Nephron progenitor cell (in vitro differentiated cells): ENCODE measurements around the gene NFIA.
A peak's percentile ranks its signal among the peaks of the same experiment; 100 is the strongest.

Source experiments
- DNase-seq: peaks from one replicate; pipeline ENCODE4 v3.0.0; 2021
- H3K27ac Mint-ChIP-seq: 2 replicates; pipeline ENCODE4 v1.8.0; 2021; ENCODE audit warnings: mild to moderate bottlenecking, moderate library complexity, mixed read lengths
- H3K27me3 Mint-ChIP-seq: 2 replicates; pipeline ENCODE4 v1.8.0; 2021; ENCODE audit warnings: mild to moderate bottlenecking, low read depth, mixed read lengths; ENCODE audit not compliant: poor library complexity
- H3K36me3 Mint-ChIP-seq: 2 replicates; pipeline ENCODE4 v1.8.0; 2021; ENCODE audit warnings: low read depth, mixed read lengths
- H3K4me1 Mint-ChIP-seq: 2 replicates; pipeline ENCODE4 v1.8.0; 2021; ENCODE audit warnings: mixed read lengths
- H3K4me3 Mint-ChIP-seq: 2 replicates; pipeline ENCODE4 v1.8.0; 2021; ENCODE audit warnings: mild to moderate bottlenecking, moderate library complexity, mixed read lengths
- H3K9me3 Mint-ChIP-seq: 2 replicates; pipeline ENCODE4 v1.8.0; 2021; ENCODE audit warnings: mild to moderate bottlenecking, moderate library complexity, mixed read lengths
- CTCF ChIP-seq: fragments of 200-600 bp; sonication (generic); IDR thresholded peaks from 2 replicates; pipeline ENCODE4 v1.5.0; 2021; ENCODE audit warnings: antibody characterized with exemption

NFIA gene

GRCh38 chr1:61487801-61488200 lies 405.4 kb downstream of the NFIA start:
- Mint-ChIP-seq H3K27ac (no peak overlapping the region), H3K4me1 (no peaks in the 10 kb centered on the region), H3K27me3 (peaks cover 8% of the 10 kb centered on the region), H3K9me3 (no peaks in the 10 kb centered on the region), H3K4me3 (no peak overlapping the region), H3K36me3 (no peaks in the 10 kb centered on the region)
- TF ChIP-seq CTCF, result no peak
- no peak for DNase-seq

- no peak for DNase-seq
- no peak for TF ChIP-seq CTCF
Measured at GRCh38 chr1:61490924-61491323, 408.6 kb downstream of the NFIA start.

DNA sequence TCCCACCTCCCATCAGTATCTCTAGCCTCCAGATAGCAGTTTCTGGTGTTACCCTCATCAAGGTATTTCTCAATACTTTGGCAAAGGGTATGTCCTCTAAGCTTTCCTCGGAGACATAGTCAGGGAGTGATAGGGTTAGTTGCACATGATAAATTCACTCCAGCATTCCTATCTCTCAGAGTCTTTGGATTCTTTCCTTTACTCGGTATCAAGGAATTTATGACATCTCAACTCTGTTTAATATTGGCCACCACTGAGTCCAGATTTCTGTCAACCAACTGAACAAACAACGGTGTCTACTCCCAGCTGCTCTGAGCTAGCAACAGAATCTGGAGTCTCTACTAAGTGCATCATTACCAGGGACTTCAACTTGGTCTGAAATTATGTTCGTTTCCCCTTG lies 409.1 kb downstream of the NFIA start:
- Mint-ChIP-seq H3K27me3 (peaks cover 3% of the 10 kb centered on the region), H3K4me3 (no peak overlapping the region), H3K27ac (no peak overlapping the region), H3K36me3 (no peaks in the 10 kb centered on the region), H3K9me3 (no peaks in the 10 kb centered on the region), H3K4me1 (peaks cover 8% of the 10 kb centered on the region)
- no peak for TF ChIP-seq CTCF
- DNase-seq, result no peak

More at GRCh38 chr1:61490924-61491323, 408.6 kb downstream of the NFIA start:
- Mint-ChIP-seq H3K27ac (no peak overlapping the region), H3K4me1 (peaks cover 8% of the 10 kb centered on the region), H3K9me3 (no peaks in the 10 kb centered on the region), H3K4me3 (no peak overlapping the region), H3K36me3 (no peaks in the 10 kb centered on the region), H3K27me3 (peaks cover 3% of the 10 kb centered on the region)

DNA sequence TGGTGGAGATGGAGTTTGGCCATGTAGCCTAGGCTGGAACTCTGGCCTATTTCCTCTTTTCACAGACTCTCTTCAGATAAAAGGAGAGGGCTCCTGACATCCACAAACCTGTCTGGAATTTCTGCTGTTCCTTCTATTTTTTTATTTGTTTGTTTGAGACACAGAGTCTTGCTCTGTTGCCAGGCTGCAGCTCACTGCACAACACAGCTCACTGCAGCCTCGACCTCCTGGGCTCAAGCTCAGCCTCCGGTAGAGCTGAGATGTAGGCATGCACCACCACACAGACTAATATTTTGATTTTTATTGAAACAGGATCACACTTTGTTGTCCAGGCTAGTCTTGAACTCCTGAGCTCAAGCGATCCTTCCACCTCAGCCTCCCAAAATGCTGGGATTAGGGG lies 411.6 kb downstream of the NFIA start:
- TF ChIP-seq CTCF, result no peak
- no peak overlapping the region for H3K4me3 Mint-ChIP-seq
- DNase-seq, result no peak
- peaks cover 8% of the 10 kb centered on the region for H3K4me1 Mint-ChIP-seq
- H3K27ac Mint-ChIP-seq, result peak overlapping the region; percentile 90
- H3K9me3 Mint-ChIP-seq, result no peaks in the 10 kb centered on the region
- no peaks in the 10 kb centered on the region for H3K36me3 Mint-ChIP-seq
- peaks cover 7% of the 10 kb centered on the region for H3K27me3 Mint-ChIP-seq

- Mint-ChIP-seq H3K4me1 (peaks cover 14% of the 10 kb centered on the region), H3K27me3 (peaks cover 4% of the 10 kb centered on the region), H3K9me3 (no peaks in the 10 kb centered on the region), H3K4me3 (no peak overlapping the region), H3K36me3 (no peaks in the 10 kb centered on the region), H3K27ac (no peak overlapping the region)
- DNase-seq, result no peak
- no peak for TF ChIP-seq CTCF
Measured at GRCh38 chr1:61496501-61496900, 414.1 kb downstream of the NFIA start.

- no peaks in the 10 kb centered on the region for H3K9me3 Mint-ChIP-seq
- H3K27ac Mint-ChIP-seq, result no peak overlapping the region
- peaks cover 4% of the 10 kb centered on the region for H3K27me3 Mint-ChIP-seq
- no peaks in the 10 kb centered on the region for H3K36me3 Mint-ChIP-seq
- TF ChIP-seq CTCF, result no peak
- no peak overlapping the region for H3K4me3 Mint-ChIP-seq
- no peak for DNase-seq
- peaks cover 19% of the 10 kb centered on the region for H3K4me1 Mint-ChIP-seq
Measured at GRCh38 chr1:61497013-61497412, 414.7 kb downstream of the NFIA start.
